Activated CD8-positive, alpha-beta T cell treated with anti-CD3 and anti-CD28 coated beads for 36 hours (primary cell): ENCODE measurements around the gene RAPGEF2. TPM values are rescaled to one million over a fixed set of nuclear protein-coding genes. Genes with fewer than 3 reads are reported as not detected.
A peak's percentile ranks its signal among the peaks of the same experiment; 100 is the strongest.

Experiments used
- ATAC-seq: fragments of 200-7000 bp; cut with Tn5 transposase; one replicate; pipeline ENCODE4 v1.10.0; 2021; ENCODE audit warnings: mild to moderate bottlenecking, moderate library complexity
- CTCF ChIA-PET: fragments of 350-600 bp; sonication (Branson Sonifier 250); formaldehyde crosslinking; loops from one replicate; lab custom pipeline; 2021; ENCODE audit warnings: antibody characterized with exemption; lab: Charles Lee
- POLR2A ChIA-PET: fragments of 350-600 bp; sonication (Branson Sonifier 250); formaldehyde crosslinking; loops from one replicate; lab custom pipeline; 2021; ENCODE audit warnings: antibody characterized with exemption; lab: Charles Lee
- DNase-seq: peaks from one replicate; pipeline ENCODE4 v3.0.0-alpha.2; 2020
- H3K27ac Mint-ChIP-seq: one replicate; pipeline ENCODE4 v1.8.0; 2021; ENCODE audit warnings: mild to moderate bottlenecking, mixed read lengths
- H3K27me3 Mint-ChIP-seq: one replicate; pipeline ENCODE4 v1.8.0; 2021; ENCODE audit warnings: mixed read lengths
- H3K36me3 Mint-ChIP-seq: one replicate; pipeline ENCODE4 v1.8.0; 2021; ENCODE audit warnings: low read depth, mixed read lengths
- H3K4me1 Mint-ChIP-seq: one replicate; pipeline ENCODE4 v1.8.0; 2021; ENCODE audit warnings: low read depth, mixed read lengths
- H3K4me3 Mint-ChIP-seq: one replicate; pipeline ENCODE4 v1.8.0; 2021; ENCODE audit warnings: mild to moderate bottlenecking, moderate library complexity, mixed read lengths
- H3K9me3 Mint-ChIP-seq: one replicate; pipeline ENCODE4 v1.8.0; 2021; ENCODE audit warnings: mixed read lengths
- intact Hi-C: fragments of 100-400 bp; cut with micrococcal nuclease; formaldehyde crosslinking; loops from one replicate; pipeline ENCODE4 v1.10.0; 2022
- total RNA-seq, 2 experiments: library from RNA; stranded (reverse); gene quantifications; one replicate each; pipeline ENCODE4 v1.2.3, GENCODE V29; 2021
- TF ChIP-seq, protein P1 (sequence below): fragments of 200-600 bp; IDR thresholded peaks from one replicate; pipeline ENCODE4 v1.8.0; 2022; ENCODE audit warnings: antibody characterized with exemption, mild to moderate bottlenecking

RAPGEF2 gene
- total RNA-seq, 2 experiments from 2014 or later = 13.7 to 14.8 TPM

GRCh38 chr4:159173886-159174285, 71.0 kb downstream of the RAPGEF2 start:
- TF ChIP-seq, protein P1, sequence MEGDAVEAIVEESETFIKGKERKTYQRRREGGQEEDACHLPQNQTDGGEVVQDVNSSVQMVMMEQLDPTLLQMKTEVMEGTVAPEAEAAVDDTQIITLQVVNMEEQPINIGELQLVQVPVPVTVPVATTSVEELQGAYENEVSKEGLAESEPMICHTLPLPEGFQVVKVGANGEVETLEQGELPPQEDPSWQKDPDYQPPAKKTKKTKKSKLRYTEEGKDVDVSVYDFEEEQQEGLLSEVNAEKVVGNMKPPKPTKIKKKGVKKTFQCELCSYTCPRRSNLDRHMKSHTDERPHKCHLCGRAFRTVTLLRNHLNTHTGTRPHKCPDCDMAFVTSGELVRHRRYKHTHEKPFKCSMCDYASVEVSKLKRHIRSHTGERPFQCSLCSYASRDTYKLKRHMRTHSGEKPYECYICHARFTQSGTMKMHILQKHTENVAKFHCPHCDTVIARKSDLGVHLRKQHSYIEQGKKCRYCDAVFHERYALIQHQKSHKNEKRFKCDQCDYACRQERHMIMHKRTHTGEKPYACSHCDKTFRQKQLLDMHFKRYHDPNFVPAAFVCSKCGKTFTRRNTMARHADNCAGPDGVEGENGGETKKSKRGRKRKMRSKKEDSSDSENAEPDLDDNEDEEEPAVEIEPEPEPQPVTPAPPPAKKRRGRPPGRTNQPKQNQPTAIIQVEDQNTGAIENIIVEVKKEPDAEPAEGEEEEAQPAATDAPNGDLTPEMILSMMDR = no peak
- DNase-seq (no peak), ATAC-seq (no peak)
- no peak overlapping the region for H3K4me3 Mint-ChIP-seq
- H3K4me1 Mint-ChIP-seq = peaks cover 59% of the 10 kb centered on the region
- POLR2A ChIA-PET = no interaction called here
- CTCF ChIA-PET = interaction anchor here (2.9 kb wide), 1 partner anchor 317 kb away, joined by 10 read pairs; no protein-coding TSS in a partner anchor
- intact Hi-C loops = loop anchor here (10.0 kb wide), 1 partner anchor 449 kb away; the partner anchor contains the start of gene PPID
- H3K9me3 Mint-ChIP-seq = no peaks in the 10 kb centered on the region
- no peak overlapping the region for H3K27ac Mint-ChIP-seq
- H3K36me3 Mint-ChIP-seq = no peaks in the 10 kb centered on the region
- H3K27me3 Mint-ChIP-seq = no peaks in the 10 kb centered on the region

DNA sequence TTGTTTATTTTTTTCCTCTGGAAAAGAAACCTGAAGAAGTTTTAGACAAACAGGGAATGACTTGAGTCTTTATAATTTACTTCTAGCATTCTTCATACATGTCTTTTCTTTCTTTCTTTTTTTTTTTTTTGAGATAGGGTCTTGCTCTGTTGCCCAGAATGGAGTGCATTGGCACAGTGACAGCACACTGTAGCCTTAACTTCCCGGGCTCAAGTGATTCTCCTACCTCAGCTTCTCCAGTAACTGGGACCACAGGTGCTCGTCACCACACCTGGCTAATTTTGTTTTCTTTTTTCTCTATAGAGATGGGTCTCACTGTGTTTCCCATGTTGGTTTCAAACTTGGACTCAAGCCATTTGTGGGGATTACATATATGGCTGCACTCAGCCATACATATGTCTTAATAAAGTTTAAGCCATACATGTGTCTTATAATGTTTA, 71.8 kb downstream of the RAPGEF2 start:
- DNase-seq (no peak), ATAC-seq (no peak)
- Mint-ChIP-seq H3K27me3 (no peaks in the 10 kb centered on the region), H3K36me3 (no peaks in the 10 kb centered on the region), H3K9me3 (no peaks in the 10 kb centered on the region), H3K27ac (no peak overlapping the region), H3K4me3 (no peak overlapping the region), H3K4me1 (peaks cover 63% of the 10 kb centered on the region)
- TF ChIP-seq, protein P1 = no peak
- intact Hi-C loops = loop anchor here (1.0 to 10.0 kb wide), 3 partner anchors 72 to 450 kb away; partner anchors contain the start of genes PPID and RAPGEF2
- ChIA-PET CTCF (no interaction called here), POLR2A (no interaction called here)

- TF ChIP-seq, protein P1 = peak; percentile 82
- Mint-ChIP-seq H3K4me3 (peak overlapping the region; percentile 49), H3K36me3 (no peaks in the 10 kb centered on the region), H3K4me1 (peaks cover 63% of the 10 kb centered on the region), H3K27ac (no peak overlapping the region), H3K27me3 (no peaks in the 10 kb centered on the region), H3K9me3 (no peaks in the 10 kb centered on the region)
- ChIA-PET CTCF (interaction anchor here (0.6 to 1.0 kb wide), 6 partner anchors 10 to 506 kb away, joined by 3 to 6 read pairs (median 3); no protein-coding TSS in a partner anchor), POLR2A (no interaction called here)
- intact Hi-C loops = loop anchor here (1.0 to 10.0 kb wide), 3 partner anchors 73 to 451 kb away; partner anchors contain the start of genes PPID and RAPGEF2
- ATAC-seq (peak; percentile 94), DNase-seq (peak; percentile 74)
Observed at GRCh38 chr4:159175085-159175988, 72.5 kb downstream of the RAPGEF2 start.

- Mint-ChIP-seq H3K9me3 (no peaks in the 10 kb centered on the region), H3K27me3 (no peaks in the 10 kb centered on the region), H3K36me3 (no peaks in the 10 kb centered on the region), H3K4me3 (peak overlapping the region; percentile 49), H3K4me1 (peaks cover 60% of the 10 kb centered on the region), H3K27ac (no peak overlapping the region)
- DNase-seq (no peak), ATAC-seq (no peak)
- TF ChIP-seq, protein P1 = no peak
- ChIA-PET CTCF (interaction anchor here (0.6 to 1.0 kb wide), 6 partner anchors 11 to 507 kb away, joined by 3 to 6 read pairs (median 3); no protein-coding TSS in a partner anchor), POLR2A (no interaction called here)
- intact Hi-C loops = loop anchor here (1.0 to 10.0 kb wide), 3 partner anchors 74 to 451 kb away; partner anchors contain the start of genes PPID and RAPGEF2
Observed at GRCh38 chr4:159175989-159176375, 73.1 kb downstream of the RAPGEF2 start.
